Liver (tissue), 9 donors: ENCODE results near the gene ROPN1B. TPM values are rescaled to one million over a fixed set of nuclear protein-coding genes. Genes with fewer than 3 reads are reported as not detected.

ENCODE experiments used
- DNase-seq: peaks from one replicate; pipeline ENCODE4 v3.0.0-alpha.2; 2017; ENCODE audit warnings: low spot score
- H3K27ac ChIP-seq, 2 donors: one replicate each; pipeline ENCODE4 v1.7.0; 2013; ENCODE audit warnings: inconsistent platforms in 2 of 2, low read length in 2 of 2, control low read depth in 1 of 2, low read depth in 1 of 2, mild to moderate bottlenecking in 1 of 2
- H3K27me3 ChIP-seq, 4 donors: one replicate each; pipeline versions ENCODE4 v1.6.1 to v1.7.0; 2013; ENCODE audit warnings: low read length in 3 of 4, inconsistent platforms in 1 of 4, mild to moderate bottlenecking in 1 of 4, moderate library complexity in 1 of 4; ENCODE audit not compliant: control insufficient read depth in 4 of 4, insufficient read depth in 4 of 4
- H3K36me3 ChIP-seq, 4 donors: one replicate each; pipeline versions ENCODE4 v1.6.1 to v1.7.0; 2013; ENCODE audit warnings: low read length in 3 of 4, mild to moderate bottlenecking in 3 of 4, low read depth in 1 of 4, moderate library complexity in 1 of 4; ENCODE audit not compliant: control insufficient read depth in 4 of 4, insufficient read depth in 3 of 4
- H3K4me1 ChIP-seq, 4 donors: one replicate each; pipeline versions ENCODE4 v1.6.1 to v1.7.0; 2013; ENCODE audit warnings: low read length in 3 of 4, mild to moderate bottlenecking in 3 of 4, moderate library complexity in 1 of 4; ENCODE audit not compliant: control insufficient read depth in 4 of 4, insufficient read depth in 4 of 4
- H3K4me3 ChIP-seq, 3 donors: one replicate each; pipeline versions ENCODE4 v1.6.1 to v1.7.0; 2013; ENCODE audit warnings: low read length in 3 of 3, control low read depth in 1 of 3, low read depth in 1 of 3, mild to moderate bottlenecking in 1 of 3
- H3K9ac ChIP-seq, 2 donors: one replicate each; pipeline ENCODE4 v1.7.0; 2013; ENCODE audit warnings: low read length in 2 of 2, mild to moderate bottlenecking in 2 of 2, moderate library complexity in 2 of 2, control low read depth in 1 of 2, low read depth in 1 of 2
- H3K9me3 ChIP-seq, 4 donors: one replicate each; pipeline versions ENCODE4 v1.6.1 to v1.7.0; 2013; ENCODE audit warnings: low read length in 3 of 4; ENCODE audit not compliant: control insufficient read depth in 4 of 4
- ATF3 ChIP-seq: IDR thresholded peaks from 2 replicates; pipeline ENCODE4 v1.6.1; 2016; ENCODE audit warnings: antibody characterized with exemption
- EGR1 ChIP-seq, 2 donors: IDR thresholded peaks; 2 replicates each; pipeline ENCODE4 v1.6.1; 2016 to 2018; ENCODE audit warnings: antibody characterized with exemption in 2 of 2, low read depth in 2 of 2
- FOXA1 ChIP-seq: IDR thresholded peaks from 2 replicates; pipeline ENCODE4 v1.6.1; 2016; ENCODE audit warnings: antibody characterized with exemption
- FOXA2 ChIP-seq: IDR thresholded peaks from 2 replicates; pipeline ENCODE4 v1.6.1; 2016; ENCODE audit warnings: antibody characterized with exemption
- GABPA ChIP-seq, 2 donors: IDR thresholded peaks in 1 of 2; conservative IDR thresholded peaks in 1 of 2; 2 replicates each; pipeline ENCODE4 v1.6.1; 2016; ENCODE audit warnings: antibody characterized with exemption in 2 of 2, mild to moderate bottlenecking in 1 of 2, moderate library complexity in 1 of 2
- HNF4A ChIP-seq, 2 donors: conservative IDR thresholded peaks; 2 replicates each; pipeline ENCODE4 v1.6.1; 2016; ENCODE audit warnings: antibody characterized with exemption in 2 of 2, mild to moderate bottlenecking in 2 of 2
- HNF4G ChIP-seq: IDR thresholded peaks from 2 replicates; pipeline ENCODE4 v1.6.1; 2016; ENCODE audit warnings: antibody characterized with exemption
- JUND ChIP-seq, 2 donors: IDR thresholded peaks; 2 replicates each; pipeline ENCODE4 v1.6.1; 2016; ENCODE audit warnings: antibody characterized with exemption in 2 of 2
- MAX ChIP-seq: IDR thresholded peaks from 2 replicates; pipeline ENCODE4 v1.6.1; 2016; ENCODE audit warnings: antibody characterized with exemption
- NR2F2 ChIP-seq: IDR thresholded peaks from 2 replicates; pipeline ENCODE4 v1.6.1; 2016; ENCODE audit warnings: antibody characterized with exemption
- RAD21 ChIP-seq, 2 donors: IDR thresholded peaks; 2 replicates each; pipeline ENCODE4 v1.6.1; 2016; ENCODE audit warnings: antibody characterized with exemption in 2 of 2, mild to moderate bottlenecking in 2 of 2
- RXRA ChIP-seq, 2 donors: IDR thresholded peaks; 2 replicates each; pipeline ENCODE4 v1.6.1; 2017 to 2018; ENCODE audit warnings: antibody characterized with exemption in 2 of 2, mild to moderate bottlenecking in 1 of 2
- SP1 ChIP-seq: IDR thresholded peaks from 2 replicates; pipeline ENCODE4 v1.6.1; 2018; ENCODE audit warnings: antibody characterized with exemption, mild to moderate bottlenecking
- TAF1 ChIP-seq: conservative IDR thresholded peaks from 2 replicates; pipeline ENCODE4 v1.6.1; 2016; ENCODE audit warnings: antibody characterized with exemption, mild to moderate bottlenecking
- YY1 ChIP-seq: IDR thresholded peaks from 2 replicates; pipeline ENCODE4 v1.6.1; 2016; ENCODE audit warnings: antibody characterized with exemption, mild to moderate bottlenecking
- ZBTB33 ChIP-seq: IDR thresholded peaks from 2 replicates; pipeline ENCODE4 v1.6.1; 2016; ENCODE audit warnings: antibody characterized with exemption
- WGBS: extraction: QIAGEN DNeasy Blood & Tissue Kit; methylation state at CpG from one replicate; pipeline ENCODE4 v1.1.7; 2013; 5-methylcytosine and 5-hydroxymethylcytosine counted together
- polyA plus RNA-seq, 2 donors: library from polyadenylated mRNA; stranded (reverse) in 1 of 2; unstranded in 1 of 2; fragments of 200-250 nt in 1 of 2; fragments of >200 nt in 1 of 2; fragmentation: Nextera tagmentation in 1 of 2; extraction: Ambion mirVana in 1 of 2; gene quantifications; one replicate each; pipeline versions ENCODE4 v1.2.1 to v1.2.3, GENCODE V29; 2013 to 2015
- total RNA-seq, 2 donors: library from RNA; depleted of rRNA; stranded (reverse); fragments of >200 nt; gene quantifications; one replicate each; pipeline ENCODE4 v1.2.3, GENCODE V29; 2014
- donor health status: healthy.
- donor health status: healthy.
- donor health status: healthy.
- donor health status: healthy.
- donor health status: healthy.

The ROPN1B gene
- total and polyA plus RNA-seq, 4 donors = 0.69 to 0.84 (median 0.72) TPM; not detected in 1

DNA sequence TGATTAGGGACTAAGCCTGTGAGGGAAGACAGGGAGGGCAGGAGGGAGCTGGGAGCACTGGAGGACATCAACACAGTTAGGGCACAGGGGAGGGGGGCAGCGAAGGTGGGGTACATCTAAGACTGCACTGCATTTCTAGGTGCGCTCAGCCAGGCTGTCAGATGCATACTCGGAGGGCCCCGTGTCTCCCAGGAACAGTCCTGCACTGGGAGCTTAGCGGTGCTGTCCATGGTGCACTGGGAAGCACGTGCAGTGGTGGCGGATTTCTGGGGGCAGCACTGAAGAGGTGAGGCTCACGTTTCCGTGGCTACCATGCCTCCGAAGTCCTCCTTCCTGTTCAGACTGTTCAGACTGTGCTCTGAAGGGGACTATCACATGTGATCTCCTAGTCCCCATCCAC lies 54.4 kb downstream of the ROPN1B start:
- TF ChIP-seq MAX = no peak
- no peak for TF ChIP-seq ATF3
- TF ChIP-seq EGR1 (IDR thresholded peaks at IDR 0.05; ENCODE audit: low read depth in 2 of 2) = no peak
- no peak for TF ChIP-seq JUND (IDR thresholded peaks at IDR 0.05)
- TF ChIP-seq FOXA2 = no peak
- no peak for TF ChIP-seq HNF4A (conservative IDR thresholded peaks at IDR 0.05)
- TF ChIP-seq NR2F2 = no peak
- no peak for TF ChIP-seq RXRA (IDR thresholded peaks at IDR 0.05)
- TF ChIP-seq YY1 = no peak
- TF ChIP-seq FOXA1 = no peak
- H3K27me3 ChIP-seq = no peaks in the 10 kb centered on the region
- WGBS = 90% methylated on average over 10 of the region's 10 CpGs
- H3K9ac ChIP-seq = no peak overlapping the region
- no peak overlapping the region for H3K4me3 ChIP-seq
- peaks cover 0 to 6% (median 0%) of the 10 kb centered on the region in 4 donors for H3K9me3 ChIP-seq
- H3K4me1 ChIP-seq = no peaks in the 10 kb centered on the region
- peak; percentile 21 for DNase-seq
- H3K27ac ChIP-seq = no peak overlapping the region
- H3K36me3 ChIP-seq = no peaks in the 10 kb centered on the region

- no peaks in the 10 kb centered on the region for H3K36me3 ChIP-seq
- no peaks in the 10 kb centered on the region for H3K27me3 ChIP-seq
- no peak overlapping the region for H3K4me3 ChIP-seq
- no peak overlapping the region for H3K27ac ChIP-seq
- H3K9me3 ChIP-seq = peaks cover 0 to 7% (median 0%) of the 10 kb centered on the region in 4 donors
- H3K9ac ChIP-seq = no peak overlapping the region
- WGBS = 96% methylated on average over 9 of the region's 9 CpGs
- TF ChIP-seq HNF4A (conservative IDR thresholded peaks at IDR 0.05) (no peak), NR2F2 (no peak), ZBTB33 (no peak), HNF4G (no peak), YY1 (no peak), GABPA (IDR thresholded peaks at IDR 0.05 in 1 of 2, conservative IDR thresholded peaks at IDR 0.05 in 1 of 2) (no peak), JUND (IDR thresholded peaks at IDR 0.05) (no peak), SP1 (no peak), RXRA (IDR thresholded peaks at IDR 0.05) (no peak)
- peak; percentile 29 for DNase-seq
- H3K4me1 ChIP-seq = no peaks in the 10 kb centered on the region
Observed at GRCh38 chr3:126024049-126024854, 55.3 kb downstream of the ROPN1B start.

DNA sequence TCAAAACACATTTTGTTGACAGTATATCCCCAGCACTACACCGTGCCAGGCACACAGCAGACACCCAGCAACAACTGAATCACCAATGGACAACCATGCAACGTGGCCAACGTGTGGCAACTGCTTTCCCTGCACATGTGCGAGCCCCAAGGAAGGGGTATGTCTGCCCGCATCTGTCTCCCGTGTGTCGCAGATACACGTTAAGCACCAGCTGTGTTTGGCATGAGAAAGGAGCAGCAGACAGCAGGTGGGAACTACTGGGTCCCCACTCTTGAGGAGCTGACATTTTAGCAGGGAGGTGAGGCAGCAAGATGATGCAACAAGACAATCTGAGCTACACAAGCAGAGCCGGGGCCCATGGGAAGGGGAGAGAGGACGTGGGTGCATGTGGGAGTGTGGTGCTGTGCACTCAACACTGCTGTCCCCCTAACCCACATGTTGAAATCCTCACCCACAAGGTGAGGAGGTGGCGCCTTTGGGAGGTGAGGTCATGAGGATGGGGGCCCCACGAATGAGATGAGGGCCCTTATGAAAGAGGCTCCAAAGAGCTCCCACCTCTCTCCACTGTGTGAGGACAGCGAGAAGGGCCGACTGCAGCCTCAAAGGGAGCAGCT lies 56.2 kb downstream of the ROPN1B start:
- no peaks in the 10 kb centered on the region for H3K4me1 ChIP-seq
- DNase-seq = peak; percentile 26
- no peaks in the 10 kb centered on the region for H3K36me3 ChIP-seq
- no peaks in the 10 kb centered on the region for H3K27me3 ChIP-seq
- TF ChIP-seq SP1 (no peak), FOXA1 (no peak), FOXA2 (no peak), HNF4A (conservative IDR thresholded peaks at IDR 0.05) (no peak), MAX (no peak), RAD21 (IDR thresholded peaks at IDR 0.05) (no peak), HNF4G (no peak), EGR1 (IDR thresholded peaks at IDR 0.05; ENCODE audit: low read depth in 2 of 2) (no peak), ZBTB33 (no peak), NR2F2 (no peak), TAF1 (no peak), ATF3 (no peak), RXRA (IDR thresholded peaks at IDR 0.05) (no peak)
- H3K27ac ChIP-seq = no peak overlapping the region
- H3K4me3 ChIP-seq = no peak overlapping the region
- no peak overlapping the region for H3K9ac ChIP-seq
- 96% methylated on average over 14 of the region's 14 CpGs for WGBS
- peaks cover 0 to 7% (median 0%) of the 10 kb centered on the region in 4 donors for H3K9me3 ChIP-seq
